HG03196 (cell line): Measurements from ENCODE around the gene LRRC49.
"Not testable (repeated sequence)": the region's sequence is repeated elsewhere in the genome, so short reads cannot be mapped to it uniquely, and the experiment has no call there.

Experiments used
- ATAC-seq: cut with Tn5 transposase; IDR thresholded peaks from one replicate; pipeline ENCODE4 v1.9.1; 2021; ENCODE audit not compliant: unreplicated experiment

LRRC49 gene

GRCh38 chr15:70976851-70977250 is 84.2 kb downstream of the LRRC49 start:
- no peak for ATAC-seq

DNA sequence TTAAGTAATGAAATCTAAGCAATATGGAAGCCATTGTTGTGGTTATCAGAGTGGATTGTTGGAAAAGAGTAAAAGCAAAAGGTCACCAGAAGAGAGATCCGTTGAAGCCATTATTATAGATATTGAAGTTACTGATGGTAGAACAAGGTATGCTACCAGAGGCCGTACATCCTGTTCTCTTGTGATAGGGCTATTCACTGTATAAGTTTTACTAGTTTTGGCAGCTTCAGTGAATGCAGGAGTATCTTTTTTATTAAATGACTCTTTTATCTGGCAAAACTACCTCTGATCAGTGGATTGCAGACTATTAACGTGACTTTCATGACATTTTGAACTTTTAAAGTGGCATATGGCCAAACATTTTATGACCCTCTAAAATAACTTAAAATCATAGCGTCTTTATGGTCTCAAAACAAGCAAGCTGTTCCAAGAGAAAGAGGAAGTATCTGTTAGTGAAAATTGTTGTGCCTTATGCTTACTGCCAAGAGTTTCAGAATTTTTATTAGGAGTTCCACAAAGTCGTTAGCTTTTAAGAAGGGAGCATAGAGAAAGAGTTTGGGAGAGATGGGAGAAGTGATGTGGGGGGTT is 102.9 kb downstream of the LRRC49 start:
- no peak for ATAC-seq

DNA sequence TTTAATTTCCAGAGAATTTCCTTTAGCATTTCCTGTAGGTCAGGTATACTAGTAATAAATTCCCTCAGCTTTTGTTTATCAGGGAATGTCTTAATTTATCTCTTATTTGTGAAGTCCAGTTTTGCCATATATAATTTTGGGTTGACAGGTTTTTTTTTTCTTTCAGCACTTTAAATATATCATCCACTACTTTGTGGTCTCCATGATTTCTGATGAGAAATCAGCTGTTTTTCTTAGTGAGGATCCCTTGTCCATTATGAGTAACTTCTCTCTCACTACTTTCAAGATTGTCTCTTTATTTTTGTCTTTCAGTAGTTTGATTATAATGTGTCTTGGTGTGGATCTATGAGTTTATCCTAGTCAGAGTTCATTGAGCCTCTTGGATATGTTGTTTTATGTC is 105.7 kb downstream of the LRRC49 start:
- no peak for ATAC-seq

GRCh38 chr15:71002316-71002715 is 109.7 kb downstream of the LRRC49 start:
- ATAC-seq: no peak

DNA sequence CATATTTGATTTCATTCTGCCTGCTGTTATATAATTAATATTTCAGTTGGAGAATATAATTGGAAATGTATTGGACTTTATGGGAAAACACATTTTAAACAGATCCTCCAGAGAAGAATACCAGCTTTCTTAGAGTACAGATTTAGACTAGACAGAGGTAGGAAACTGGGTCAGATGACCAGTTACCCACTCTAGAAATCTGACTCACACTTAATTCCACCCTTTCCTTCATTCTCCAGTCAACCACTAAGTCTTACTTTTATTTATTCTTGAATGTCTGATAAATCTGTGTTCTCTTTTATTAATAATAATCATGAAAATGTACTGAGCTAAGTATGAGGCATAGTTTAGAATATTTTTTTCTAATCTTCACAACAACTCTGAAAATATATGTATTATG is 110.7 kb downstream of the LRRC49 start:
- ATAC-seq: no peak

DNA sequence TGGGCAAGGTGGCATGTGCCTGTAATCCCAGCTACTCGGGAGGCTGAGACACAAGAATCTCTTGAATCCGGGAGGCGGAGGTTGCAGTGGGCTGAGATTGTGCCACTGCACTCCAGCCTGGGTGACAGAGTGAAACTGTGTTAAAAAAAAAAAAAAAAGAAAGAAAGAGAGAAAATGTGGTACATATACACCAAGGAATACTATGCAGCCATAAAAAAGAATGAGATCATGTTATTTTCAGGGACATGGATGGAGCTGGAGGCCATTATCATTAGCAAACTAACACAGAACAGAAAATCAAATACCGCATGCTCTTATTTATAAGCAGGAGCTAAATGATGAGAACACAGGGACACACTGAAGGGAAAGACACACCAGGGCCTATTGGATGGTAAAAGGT is 111.9 kb downstream of the LRRC49 start:
- not testable (repeated sequence) for ATAC-seq

GRCh38 chr15:71005895-71006294 is 113.3 kb downstream of the LRRC49 start:
- no peak for ATAC-seq

GRCh38 chr15:71008250-71008870 is 115.7 kb downstream of the LRRC49 start:
- no peak for ATAC-seq

DNA sequence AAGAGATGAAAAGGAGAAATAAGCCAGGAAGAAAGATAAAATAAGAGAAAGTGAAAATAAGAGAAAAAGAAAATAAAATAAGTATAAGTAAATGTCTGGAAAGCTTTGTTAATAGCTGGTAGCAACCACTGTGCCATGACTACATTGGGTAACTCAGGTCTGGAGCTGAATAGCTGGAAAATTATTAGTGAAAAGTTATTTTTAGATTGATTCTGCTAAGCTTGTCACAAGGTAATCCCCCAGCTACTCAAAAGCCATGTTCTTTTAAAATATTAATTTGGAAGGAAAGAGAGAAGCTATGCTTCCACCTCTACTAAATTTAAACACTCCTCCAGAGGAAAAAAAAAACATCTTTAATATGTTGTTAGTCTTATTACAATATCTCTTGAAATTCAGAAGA is 117.8 kb downstream of the LRRC49 start:
- ATAC-seq: no peak

GRCh38 chr15:71010997-71011396 is 118.4 kb downstream of the LRRC49 start:
- no peak for ATAC-seq

- ATAC-seq: no peak
These were observed 119.0 kb downstream of the LRRC49 start for GRCh38 chr15:71011503-71012155.

GRCh38 chr15:71013446-71013845 is 120.8 kb downstream of the LRRC49 start:
- no peak for ATAC-seq

DNA sequence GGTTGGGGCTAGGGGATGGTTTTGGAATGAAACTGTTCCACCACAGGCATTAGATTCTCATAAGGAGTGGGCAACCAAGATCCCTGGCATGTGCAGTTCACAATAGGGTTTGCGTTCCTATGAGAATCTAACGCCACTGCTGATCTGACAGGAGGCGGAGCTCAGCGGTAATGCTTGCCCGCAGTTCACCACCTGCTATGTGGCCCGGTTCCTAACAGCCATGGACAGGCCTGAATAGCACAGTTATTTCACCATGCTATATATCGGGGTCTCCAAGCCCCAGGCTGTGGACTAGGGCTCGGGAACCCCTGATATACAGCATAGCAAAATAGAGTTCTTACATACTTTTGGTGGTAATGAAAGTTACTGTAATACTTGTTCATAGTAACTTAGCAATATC is 122.7 kb downstream of the LRRC49 start:
- ATAC-seq: no peak

GRCh38 chr15:71031232-71031631 is 138.6 kb downstream of the LRRC49 start:
- not testable (repeated sequence) for ATAC-seq

GRCh38 chr15:71035478-71035877 is 142.9 kb downstream of the LRRC49 start:
- ATAC-seq: not testable (repeated sequence)

- no peak for ATAC-seq
These were observed 149.8 kb downstream of the LRRC49 start for GRCh38 chr15:71042356-71042922.

DNA sequence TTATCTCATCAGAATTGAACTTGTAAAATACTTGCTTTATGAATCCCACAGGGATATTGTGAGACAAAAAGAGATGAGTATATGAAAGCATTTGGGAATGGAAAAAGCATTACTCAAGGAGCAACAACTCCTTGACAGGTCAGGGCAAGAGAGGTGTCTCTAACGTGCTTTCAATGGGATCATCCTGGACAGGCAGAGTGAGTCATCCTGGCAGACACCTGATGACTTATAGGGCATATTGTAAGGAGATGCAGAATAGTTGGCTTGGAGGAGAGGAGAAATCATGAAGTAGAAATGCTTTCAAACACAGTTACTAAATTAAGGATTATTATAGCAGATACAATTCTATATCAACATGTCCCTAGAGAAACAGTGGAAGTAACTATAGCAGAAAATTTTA is 150.7 kb downstream of the LRRC49 start:
- no peak for ATAC-seq

DNA sequence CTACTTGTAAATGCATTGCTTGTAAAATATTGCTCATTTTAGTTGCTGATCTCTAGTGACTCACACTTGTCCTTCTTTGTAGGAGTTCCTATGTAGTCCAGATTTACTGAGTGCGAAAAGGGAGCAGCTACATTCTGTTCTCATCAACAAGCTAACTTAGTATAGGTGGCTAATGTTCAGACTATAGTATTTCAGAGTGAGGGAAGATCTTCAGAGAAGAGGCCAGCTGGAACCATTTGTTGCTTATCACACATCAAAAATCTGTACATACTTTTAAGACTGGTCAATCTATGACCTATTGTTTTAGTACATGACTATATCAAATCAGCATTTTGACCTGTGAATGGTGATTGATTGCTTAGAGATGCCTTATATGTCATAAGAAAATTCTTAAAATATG is 151.4 kb downstream of the LRRC49 start:
- no peak for ATAC-seq

DNA sequence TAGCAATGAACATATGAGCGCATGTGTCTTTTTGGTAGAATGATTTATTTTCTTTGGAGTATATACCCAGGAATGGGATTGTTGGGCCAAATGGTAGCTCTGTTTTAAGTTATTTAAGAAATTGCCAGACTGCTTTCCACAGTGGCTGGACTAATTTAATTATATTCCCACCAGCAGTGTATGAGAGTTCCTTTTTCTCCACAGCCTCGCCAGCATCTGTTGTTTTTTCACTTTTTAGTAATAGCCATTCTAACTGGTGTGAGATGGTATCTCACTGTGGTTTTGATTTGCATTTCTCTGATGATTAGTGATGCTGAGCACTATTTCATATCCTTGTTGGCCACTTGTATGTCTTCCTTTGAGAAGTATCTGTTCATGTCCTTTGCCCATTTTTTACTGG is 153.5 kb downstream of the LRRC49 start:
- ATAC-seq: not testable (repeated sequence)

DNA sequence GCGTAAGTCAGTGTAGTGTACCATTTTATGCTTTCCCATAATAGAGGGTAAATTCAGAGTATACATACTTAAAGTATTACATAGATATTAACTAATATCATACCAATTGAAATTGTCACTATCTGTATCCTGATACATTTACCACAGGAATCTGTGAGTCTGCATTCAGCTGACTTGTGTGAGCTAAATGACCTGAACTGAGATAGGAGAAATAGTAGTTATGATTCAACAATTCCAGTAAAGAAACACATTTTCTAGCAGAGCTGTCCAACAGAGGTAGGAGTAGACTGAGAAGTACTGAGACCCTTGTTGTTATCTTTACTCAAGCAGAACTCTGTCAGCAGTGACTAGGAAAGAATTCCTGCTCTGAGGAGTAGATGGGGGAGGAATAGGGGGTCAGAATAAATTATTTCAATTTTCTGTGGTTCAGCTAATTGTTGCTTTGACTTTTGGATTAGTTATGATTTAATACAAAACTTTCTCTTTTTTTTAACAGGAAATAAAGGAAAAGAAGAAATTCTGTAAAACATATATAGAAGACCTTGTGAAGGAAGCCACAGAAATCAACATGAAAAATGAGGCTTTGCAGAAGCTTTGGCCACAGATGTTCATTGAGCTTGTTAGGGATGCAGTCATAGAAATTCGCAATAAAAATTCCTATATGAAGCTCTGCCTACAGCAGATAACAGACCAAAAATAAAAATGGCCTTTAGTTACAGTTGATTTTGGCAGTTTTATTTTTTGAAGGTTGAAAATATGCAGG is 156.5 kb downstream of the LRRC49 start:
- ATAC-seq: no peak

DNA sequence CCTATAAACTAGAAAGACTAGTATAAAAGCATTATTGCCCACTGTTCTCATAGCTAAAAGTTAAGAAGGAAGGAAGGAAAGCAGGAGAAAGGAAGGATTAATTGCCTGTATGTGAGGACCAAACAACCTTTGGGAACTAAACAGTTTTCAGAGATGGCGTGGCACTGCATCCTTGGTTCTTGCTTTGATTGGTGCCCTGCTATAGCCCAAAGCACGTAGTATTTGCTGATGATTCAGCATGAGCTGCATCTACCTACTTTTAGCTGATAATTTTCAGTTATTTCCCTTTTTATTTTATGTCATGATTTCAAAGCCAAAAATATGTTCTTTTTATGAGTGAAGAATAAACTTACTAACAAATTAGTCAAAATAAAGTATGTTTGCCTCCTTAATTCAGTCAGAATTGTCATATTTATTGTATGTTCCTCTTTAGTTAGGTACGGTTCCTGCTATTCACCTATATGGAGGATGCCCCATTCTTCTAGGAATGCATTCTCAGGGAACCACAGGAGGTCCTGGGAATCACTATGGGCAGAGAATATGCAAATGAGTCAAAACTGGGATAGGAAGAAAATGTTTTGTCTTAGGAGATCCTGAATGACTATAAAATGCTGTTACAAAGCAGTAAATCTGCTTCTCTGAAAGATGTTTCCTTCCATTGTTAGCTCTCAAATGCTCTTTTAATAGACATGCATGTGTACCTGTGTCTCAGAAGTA is 157.2 kb downstream of the LRRC49 start:
- no peak for ATAC-seq
